Measurements from ENCODE around the gene KLF13.
A peak's percentile ranks its signal among the peaks of the same experiment; 100 is the strongest.

Gene KLF13

DNA sequence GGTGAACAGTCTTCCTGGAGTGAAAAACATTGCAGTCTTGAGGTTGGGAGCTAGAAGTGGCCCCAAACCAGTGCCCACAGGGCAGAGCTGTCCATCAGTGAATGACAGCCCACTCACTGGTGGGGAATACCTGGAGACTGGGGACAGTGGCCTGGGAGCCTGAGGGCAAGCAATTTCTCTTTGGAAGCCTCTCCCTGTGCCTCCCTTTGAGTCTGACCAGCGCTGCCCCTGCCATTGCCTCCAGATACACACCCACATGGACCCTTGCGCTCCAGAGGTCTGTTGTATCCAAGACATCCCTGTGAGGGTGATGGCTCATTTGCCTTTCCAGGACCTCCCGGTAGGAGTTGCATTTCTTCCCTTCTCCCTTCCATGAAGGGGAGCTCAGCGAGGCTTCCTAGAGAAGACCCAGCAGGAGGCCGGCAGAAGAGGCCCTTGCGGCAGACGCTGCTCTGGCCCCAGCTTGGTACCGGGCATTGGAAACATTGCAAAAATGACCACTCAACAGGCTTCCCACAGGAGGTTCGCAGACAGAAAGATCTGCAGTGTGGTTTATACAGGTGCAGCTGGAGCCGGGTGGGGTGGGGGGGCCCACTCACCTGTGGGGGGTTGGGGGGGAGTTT is 38.5 kb downstream of the KLF13 start:
- no peak for DNase-seq (ENCODE audit: low read depth)

DNA sequence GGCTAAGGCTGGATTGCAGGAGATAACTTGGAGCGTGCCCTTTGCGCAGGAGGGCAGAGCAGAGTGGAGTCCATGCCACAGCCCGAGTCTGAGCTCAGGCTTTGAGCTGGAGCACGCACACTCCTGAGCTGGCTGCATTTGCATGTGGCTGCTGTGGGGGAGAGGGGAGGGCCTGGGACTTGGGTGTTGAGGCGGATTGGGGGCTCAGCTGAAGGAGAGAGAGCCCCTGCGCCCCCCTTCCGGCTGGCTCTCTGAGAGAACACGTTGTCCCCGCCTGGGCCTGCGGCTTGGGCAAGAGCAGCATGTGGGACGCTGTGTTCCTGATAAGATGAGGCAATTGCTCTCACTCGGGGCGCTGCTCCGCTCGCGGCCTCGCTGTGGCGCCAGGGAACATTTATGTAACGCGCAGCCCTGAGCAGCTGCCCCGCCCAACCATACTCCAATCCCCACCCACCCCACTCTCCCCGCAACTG is 39.1 kb downstream of the KLF13 start:
- DNase-seq (ENCODE audit: low read depth): peak; percentile 84

DNA sequence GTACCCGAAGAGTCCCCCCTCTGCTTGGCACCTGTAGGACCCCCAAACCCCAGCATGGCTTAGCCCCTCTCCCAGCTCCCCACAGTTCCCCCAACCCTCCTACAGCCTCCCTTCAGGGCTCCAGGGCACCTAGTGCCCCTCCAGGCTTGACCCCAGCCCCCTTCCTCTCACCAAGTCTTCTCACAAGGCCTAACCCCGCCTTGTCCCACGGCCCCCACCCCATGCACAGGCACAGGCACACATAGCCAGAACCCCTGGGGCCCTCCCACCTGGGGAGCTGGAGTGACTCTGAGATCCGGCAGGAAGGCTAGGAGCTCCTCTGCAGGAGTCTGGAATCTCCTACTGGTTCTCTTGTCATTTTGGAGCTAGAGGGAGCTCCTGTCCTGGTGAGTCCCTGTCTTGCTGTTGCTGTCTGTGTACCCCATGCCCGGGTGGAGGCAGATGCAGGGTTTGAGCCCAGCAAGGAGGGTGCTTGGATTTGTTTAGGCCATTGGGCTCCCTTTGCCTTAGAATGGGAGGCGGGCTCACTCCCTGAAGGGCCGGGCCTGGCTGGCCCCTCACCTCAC is 39.6 kb downstream of the KLF13 start:
- DNase-seq (ENCODE audit: low read depth): no peak

DNA sequence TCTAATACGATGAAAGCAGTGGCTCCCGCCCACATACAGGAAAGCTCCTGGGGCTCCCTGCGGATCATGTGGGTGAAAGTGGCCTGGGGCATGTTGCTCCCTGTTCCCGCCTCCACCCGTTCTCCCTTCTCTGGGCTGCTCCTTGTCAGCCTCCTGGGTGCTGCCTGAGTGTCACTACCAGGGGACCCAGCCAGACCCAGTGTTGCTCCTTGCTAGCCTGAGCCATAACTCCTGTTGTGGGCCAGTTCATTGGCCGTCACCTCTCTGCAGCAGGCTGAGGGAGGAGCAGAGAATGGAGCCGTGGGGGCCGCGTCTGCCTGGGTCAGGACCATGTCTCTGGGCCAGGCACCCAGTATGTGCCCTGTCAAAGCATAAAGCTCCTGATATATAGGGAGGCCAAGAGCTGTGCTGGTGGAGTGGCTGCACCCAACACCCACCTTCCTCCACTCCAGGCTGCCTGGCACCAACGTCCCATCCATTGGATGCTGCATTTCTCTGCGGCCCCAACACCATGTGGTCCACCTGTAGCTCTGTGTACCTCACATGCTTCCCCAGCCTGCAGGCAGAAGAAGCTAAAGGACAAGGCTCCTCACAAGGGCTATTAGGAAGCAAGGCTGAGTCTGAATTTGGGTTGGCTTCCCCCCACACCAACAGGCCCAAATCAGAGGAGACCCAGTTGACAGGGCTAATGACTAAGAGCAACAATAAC is 40.5 kb downstream of the KLF13 start:
- DNase-seq (ENCODE audit: low read depth): no peak

DNA sequence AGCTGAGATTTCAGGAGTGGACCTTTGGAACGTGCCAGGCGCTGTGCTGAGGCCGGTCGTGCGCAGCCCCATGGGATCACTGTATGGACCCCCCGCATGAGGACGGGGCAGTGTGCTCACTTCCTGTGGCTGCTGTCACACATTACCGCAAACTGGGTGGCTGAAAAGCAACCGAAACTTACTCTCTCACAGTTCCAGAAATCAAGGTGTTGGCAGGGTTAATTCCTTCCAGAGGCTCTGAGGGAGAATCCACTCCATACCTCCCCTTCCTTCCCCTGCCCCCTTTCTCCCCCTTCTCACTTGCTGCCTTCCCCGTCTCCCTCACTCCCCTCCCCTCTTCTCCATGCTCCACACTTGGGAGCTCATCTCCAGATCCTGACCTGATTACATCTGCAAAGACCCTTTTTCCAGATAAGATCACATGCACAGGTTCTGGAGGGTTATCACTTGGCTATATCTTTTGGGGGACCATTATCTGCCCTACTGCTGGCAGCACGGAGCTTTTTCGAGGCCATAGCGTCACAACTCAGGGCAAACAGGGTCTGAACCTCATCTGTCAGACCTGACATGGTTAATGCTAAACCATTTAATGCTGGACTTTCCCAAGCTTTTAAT is 41.2 kb downstream of the KLF13 start:
- no peak for DNase-seq (ENCODE audit: low read depth)

DNA sequence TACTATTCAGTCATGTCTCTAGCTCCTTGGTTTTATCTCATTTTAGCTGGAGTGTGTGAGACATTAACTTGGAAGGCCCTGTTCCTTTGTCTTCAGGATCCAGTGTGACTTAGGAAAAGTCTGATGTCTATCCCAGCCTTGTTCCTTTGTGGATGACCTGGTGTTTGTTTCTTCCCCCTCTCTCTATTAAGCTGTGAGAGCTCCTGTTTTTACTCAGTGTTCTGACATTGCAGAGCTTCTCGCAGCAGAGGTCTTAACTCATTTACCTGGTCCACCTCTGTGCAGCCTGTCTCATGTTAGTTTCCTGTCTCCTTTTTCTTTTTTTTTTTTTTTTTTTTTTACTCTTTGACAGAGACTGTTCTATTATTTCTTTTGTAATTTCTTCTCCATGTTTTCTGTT is 43.1 kb downstream of the KLF13 start:
- DNase-seq (ENCODE audit: low read depth): no peak

DNA sequence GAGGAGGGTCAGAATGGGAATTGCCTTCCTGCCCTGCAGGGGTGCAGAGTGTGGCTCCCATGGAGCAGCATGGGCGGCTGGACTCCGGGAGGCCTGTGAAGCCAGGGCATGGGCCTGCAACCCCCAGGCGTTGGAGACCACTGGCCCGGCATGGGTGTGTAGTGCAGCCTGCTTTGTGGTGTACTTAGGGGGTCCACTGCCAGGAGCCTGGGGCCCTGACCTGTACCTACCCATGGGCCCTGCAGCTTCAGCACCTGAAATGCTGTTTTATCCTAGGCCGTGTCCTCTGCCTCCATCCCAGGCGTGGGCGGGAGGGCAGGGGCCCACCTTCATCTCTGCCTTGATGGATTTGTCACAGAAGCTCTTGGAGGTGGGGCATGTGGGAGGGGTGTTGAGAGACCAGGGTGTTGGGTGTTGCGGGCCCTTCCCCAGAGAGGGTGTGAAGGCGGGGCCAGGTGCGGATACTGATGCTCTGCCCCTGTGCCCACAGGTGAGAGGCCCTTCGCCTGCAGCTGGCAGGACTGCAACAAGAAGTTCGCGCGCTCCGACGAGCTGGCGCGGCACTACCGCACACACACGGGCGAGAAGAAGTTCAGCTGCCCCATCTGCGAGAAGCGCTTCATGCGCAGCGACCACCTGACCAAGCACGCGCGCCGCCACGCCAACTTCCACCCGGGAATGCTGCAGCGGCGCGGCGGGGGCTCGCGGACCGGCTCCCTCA is 45.0 kb downstream of the KLF13 start:
- no peak for DNase-seq (ENCODE audit: low read depth)

DNA sequence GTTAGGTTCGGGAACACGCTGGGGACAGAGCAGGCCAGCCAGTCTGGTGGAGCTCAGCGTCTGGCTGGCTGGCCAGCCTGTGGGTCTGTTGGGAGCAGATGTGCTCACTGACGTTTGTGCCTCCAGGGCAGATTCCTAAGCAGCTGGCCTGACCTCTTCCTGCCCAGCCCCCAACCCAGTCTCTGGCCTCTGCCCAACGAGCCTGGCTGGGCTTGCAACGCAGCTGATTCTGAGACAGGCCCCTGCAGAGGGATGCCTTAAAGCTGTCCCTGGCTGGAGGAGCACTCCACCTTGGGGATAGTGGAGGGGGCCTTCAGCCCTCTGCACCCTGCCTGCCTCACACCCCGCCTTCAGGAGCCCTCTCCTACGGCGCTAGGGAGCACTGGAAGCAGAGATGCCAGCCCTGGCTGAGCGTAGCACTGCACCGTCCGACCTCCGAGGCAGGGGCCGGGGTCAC is 46.0 kb downstream of the KLF13 start:
- DNase-seq (ENCODE audit: low read depth): peak; percentile 87

DNA sequence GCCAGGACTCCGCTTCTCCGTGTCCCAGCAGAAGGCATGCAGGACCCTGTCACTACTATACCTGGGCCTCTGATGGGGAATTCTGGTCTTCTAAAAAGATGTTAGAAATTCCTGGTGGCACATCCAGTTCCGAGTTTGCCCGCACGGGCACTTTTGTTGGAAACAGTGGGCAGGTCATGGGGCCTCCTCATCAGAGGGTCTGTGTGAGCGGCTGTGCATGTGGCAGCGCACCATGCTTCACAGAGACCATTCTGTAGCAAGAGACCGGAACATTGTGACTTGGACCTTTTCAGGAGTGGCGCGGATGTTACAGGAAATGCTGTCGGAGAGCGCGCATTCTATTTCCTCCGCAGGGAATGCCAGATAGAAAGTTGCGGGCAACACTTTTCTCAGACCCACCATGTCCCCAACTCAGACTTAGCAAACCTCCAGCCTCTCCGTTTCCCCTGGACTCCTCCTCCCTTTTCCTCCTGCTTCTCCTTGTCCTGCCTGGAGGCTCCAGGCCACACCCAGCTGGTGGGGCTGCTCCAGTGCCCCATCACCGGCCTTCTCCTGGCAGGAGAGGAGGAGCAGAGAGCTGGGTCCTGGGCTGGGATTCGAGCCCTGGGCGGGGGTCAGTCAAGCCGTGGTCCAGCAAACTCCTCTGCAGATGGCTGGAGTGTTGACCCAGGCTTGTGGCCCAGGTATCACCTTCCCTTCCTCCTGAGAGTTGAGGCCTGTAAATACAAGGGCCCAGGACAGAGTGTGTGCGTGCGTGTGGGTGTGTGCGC is 46.6 kb downstream of the KLF13 start:
- no peak for DNase-seq (ENCODE audit: low read depth)

DNA sequence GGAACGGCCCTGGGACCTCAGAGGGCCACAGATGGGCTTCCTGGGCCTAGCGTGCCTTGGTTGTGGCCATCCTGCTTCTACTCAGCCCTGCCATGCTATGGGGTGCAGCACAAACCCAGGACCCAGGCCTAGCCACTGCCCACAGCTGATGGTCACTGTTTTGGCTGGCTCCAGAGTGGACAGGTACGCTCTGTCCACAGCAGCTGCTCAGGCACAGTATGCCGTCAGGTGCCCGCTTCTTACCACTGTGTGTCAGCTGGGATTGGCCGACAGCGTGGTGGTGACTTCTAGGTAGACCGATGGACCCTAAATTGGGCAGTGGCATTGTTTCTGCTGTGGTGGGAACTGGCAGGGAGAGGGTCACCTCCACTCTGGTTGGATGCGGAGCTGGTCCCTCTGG is 47.3 kb downstream of the KLF13 start:
- no peak for DNase-seq (ENCODE audit: low read depth)

DNA sequence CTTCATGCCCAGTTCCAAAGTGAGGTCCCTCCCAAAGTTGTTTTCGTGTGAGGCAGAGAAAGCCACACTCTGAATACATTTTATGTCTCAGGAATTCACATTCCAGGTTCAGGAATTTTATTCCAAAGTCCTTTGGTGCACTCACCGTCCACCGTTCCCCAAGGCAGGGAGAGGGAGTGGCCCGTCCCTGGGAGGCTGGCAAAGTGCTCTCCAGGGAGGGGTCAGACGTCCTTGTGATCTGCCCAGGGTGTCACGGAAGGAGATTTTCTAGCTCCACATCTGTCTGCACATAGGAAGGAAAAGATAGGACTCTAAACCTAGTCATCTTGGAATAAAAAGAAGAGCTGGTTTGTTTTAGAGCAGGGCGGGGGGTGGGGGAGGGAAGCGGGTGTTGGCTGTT is 47.9 kb downstream of the KLF13 start:
- no peak for DNase-seq (ENCODE audit: low read depth)

DNA sequence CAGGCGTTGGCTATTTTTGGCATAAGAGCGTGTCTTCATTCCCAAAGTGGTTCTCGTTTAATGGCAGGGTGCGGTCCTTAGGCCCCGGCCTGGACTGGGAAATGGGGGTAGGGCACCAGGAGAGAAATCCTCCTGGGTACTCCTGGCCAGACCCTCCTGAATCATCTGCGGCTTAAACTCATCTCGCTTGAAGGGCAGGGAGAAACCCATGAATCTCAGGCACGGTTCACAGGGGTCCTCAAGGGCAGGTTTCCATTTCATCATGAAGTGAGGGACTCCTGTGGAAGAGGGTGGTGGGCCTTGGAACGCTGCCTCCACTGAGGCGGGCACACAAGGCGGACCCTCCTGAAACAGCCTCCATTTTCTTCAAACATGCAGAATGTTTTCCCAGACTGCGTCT is 48.4 kb downstream of the KLF13 start:
- DNase-seq (ENCODE audit: low read depth): no peak

DNA sequence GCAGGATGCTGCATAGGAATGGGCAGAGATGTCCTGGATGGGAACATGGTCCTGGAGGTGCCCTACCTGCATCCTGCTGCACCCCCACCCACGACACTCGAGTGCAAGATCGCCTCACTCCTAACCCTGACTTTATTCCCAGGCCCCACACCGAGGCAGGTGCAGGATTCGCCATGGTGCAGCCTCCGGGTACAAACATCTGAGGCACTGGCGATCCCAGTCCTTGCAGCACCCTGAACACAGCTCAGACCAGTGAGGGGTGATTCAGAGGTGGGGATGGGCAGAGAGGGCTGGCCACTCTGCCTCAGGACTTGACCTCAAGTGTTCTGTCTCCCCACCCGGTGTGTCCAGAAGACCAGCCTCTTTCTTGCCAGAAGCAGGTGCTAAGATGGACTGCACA is 49.1 kb downstream of the KLF13 start:
- no peak for DNase-seq (ENCODE audit: low read depth)

DNA sequence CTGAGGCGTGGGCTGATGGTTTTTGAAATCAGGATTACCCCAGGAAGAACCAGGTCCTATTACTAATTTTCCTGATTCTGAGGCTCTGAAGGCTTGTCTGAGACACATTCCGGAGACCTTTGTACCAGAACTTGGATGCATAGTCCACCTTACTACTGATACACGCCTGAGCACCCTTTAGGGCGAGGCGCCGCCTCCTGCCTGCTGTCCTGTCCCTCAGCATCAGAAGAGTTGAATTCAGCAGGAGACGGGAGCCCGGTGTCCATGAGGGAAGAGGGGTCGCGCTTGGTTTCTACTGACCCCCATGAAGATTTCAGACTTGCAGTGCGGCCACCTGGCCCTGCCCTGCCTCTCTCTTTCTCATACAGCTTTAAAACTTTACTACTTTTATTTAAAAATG is 49.9 kb downstream of the KLF13 start:
- no peak for DNase-seq (ENCODE audit: low read depth)

DNA sequence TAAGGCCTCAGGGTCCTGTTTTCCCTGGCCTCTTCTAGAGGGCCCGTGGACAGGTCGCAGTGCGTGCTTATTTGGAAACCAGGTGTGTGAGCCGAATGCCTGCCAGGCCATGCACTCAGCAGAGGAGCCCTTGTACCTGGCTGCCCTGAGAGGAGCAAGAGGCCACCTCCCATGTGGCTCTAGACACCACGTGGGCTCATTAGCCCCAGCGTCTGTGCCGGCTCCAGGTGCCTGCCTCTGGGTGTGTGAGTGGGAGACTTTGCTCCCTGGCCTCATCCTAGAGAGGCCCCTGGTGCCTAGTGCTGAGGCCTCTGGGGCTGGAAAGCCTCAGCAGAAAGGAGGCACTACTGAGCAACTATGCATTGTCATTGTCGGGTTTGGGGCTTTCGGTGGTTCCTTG is 50.4 kb downstream of the KLF13 start:
- no peak for DNase-seq (ENCODE audit: low read depth)

DNA sequence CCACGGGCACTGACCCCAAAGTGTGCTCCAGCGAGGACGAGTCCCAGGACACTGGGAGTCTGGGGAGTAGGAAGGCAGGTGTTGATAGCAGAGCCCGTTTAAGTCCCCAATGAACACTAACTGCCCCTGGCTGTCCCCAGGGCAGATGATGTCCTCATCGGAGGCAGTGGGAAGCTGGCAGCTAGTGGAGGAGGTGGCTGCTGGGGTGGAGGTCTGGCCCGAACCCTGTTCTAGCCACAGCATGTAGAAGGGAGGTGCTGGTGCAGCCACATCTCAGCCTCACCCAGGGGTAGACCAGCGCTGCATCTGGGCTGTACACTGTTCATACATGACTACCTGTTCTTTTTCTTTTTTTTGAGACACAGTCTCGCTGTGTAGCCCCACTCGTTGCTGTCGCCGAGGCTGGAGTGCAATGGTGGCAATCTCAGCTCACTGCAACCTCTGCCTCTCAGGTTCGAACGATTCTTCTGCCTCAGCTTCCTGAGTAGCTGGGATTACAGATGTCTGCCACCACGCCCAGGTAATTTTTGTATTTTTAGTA is 51.8 kb downstream of the KLF13 start:
- DNase-seq (ENCODE audit: low read depth): no peak

DNA sequence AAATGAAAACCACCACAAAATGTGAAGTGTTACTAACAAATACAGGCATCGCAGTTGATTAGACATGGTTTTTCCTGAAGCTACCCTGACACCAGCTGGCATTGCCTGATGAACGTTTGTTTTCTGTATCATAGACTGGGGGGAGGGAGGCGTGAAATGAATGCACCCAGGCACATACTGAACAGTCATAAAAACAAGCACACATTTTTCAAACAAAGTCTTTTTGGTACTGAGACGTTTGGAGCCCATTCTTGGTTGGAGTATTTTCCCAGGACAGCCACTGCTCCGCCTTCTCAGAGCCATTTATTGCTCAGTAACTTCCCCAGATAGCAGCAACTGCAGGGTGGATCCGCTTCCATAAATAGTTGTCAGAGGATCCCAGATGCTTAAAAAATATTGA is 52.4 kb downstream of the KLF13 start:
- no peak for DNase-seq (ENCODE audit: low read depth)

DNA sequence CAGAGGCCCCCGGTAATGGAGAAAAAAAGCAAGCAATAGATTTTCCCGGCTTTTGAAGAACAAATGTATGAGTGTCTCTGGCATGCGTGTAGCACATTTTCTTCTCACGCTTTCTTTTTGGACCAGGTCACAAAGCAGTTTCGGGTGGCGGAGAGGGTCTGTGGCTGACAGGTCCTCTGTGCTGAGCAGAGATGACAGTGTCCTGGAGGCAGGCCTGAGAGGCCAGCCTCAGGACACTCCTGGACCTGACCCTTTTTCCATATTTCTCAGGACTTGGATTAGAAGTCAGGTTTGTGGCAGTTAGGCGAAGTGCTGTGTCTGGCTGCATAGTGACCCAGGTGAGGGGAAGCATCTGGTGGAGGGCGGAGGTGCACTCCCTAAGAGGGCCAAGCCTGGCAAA is 52.9 kb downstream of the KLF13 start:
- DNase-seq (ENCODE audit: low read depth): no peak

DNA sequence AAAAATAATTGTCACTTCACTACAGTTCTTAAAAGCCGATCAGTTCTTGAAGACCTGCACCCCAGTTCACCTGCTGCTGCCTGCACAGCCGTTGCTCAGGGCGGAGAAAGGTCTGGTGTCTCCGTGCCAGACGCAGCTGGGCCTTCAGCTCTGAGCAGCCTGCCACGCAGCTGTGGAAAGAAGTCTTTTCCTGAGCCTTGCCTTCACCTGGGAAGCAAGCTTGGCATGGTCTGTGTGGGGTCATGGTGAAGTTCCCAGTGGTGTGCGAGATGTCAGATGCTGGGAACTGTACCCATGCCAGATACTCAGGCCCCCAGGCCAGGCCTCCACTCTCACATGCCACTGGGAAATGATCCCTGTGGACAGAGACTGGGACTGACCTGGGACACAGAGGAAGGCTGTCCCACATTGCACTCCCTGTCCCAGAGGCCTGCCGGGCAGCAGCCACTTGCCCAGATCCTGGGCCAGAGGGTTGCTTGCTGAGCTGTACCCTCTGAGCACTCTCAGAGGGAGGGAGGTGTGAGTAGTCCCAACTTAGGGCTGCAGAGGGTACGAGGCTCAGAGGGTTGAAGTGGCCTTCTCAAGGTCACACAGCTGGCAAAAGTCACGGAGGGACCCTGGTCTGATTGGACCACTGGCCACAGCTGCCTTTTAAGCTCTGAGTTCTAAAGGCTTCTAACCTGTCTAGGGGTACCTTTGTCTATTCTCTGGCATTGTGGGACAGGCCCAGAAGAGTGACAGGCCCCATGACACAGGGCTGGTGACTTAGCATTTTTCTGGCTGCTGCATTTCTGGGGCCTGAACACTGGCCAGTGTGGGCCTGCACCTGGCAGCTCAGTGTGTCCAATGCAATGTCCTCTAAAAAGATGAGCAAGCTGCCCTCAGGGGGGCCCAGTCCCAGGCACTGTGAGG is 55.4 kb downstream of the KLF13 start:
- no peak for DNase-seq (ENCODE audit: low read depth)

DNA sequence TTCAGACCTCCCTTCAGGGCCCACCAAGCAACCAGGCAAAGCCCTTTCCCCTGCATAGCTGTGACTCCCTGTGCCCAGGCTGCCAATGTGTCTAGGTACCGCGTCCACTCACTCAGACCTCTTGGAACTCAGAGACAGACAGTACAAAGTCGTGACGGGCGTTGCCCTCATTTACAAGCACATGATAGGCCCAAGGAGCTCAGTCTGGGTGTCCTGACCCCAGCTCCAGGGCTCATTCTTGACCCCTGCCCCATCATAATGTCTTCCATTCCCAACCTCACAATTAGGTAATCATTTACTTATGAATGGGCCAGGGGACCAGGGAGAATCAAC is 56.0 kb downstream of the KLF13 start:
- DNase-seq (ENCODE audit: low read depth): no peak

All from fibroblast of the conjunctiva (primary cell).